HG03108 (cell line): Measurements from ENCODE around the gene CUL1.

Experiments used
- ATAC-seq: cut with Tn5 transposase; IDR thresholded peaks from one replicate; pipeline ENCODE4 v1.9.1; 2021; ENCODE audit warnings: moderate library complexity; ENCODE audit not compliant: unreplicated experiment

The CUL1 gene

GRCh38 chr7:148799893-148800555 lies 101.3 kb downstream of the CUL1 start:
- ATAC-seq, result no peak

DNA sequence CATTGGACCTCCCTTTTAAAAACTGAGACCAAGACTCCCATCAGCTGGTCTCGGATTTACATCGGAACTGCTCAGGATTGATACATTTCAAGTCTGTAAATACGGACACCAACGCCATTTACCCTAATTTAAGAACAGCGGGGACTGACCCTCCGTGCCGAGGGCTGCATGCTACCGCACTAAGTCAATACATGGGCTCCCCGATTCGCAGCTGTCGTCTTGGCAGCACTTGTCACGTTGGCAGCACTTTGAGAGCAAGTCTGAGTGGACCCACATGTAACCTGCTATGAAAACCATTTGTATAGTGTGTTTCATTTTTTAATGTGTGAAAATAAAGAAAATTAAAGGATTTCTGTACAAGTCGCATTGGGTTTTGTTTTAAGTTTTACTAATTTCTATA lies 102.0 kb downstream of the CUL1 start:
- ATAC-seq, result no peak

- ATAC-seq, result no peak
Observed at GRCh38 chr7:148802101-148802493, 103.4 kb downstream of the CUL1 start.

DNA sequence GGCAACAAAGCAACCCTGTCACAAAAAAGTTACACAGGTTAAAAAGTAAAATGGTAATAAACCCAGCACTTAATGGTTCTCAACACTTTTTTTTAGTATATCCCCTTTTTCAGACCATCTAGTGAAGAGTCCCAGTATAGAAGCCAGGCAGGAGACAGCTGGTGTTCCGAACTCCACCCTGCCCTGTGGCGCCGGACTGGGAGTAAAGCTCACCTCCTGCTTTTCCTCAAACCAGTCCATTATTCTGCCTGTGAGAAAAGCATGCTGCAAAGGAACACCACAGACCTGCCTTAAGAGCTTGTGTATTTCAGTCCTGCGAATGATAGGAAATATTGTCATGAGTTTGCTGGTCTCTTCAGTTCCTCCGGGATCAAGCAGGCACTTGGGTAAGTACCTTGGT lies 104.4 kb downstream of the CUL1 start:
- ATAC-seq, result no peak

- ATAC-seq, result no peak
Observed at GRCh38 chr7:148804343-148805235, 105.9 kb downstream of the CUL1 start.

GRCh38 chr7:148806187-148806586 lies 107.5 kb downstream of the CUL1 start:
- no peak for ATAC-seq

- ATAC-seq, result no peak
Observed at GRCh38 chr7:148807436-148807835, 108.7 kb downstream of the CUL1 start.

GRCh38 chr7:148809856-148810255 lies 111.2 kb downstream of the CUL1 start:
- no peak for ATAC-seq

GRCh38 chr7:148811892-148812291 lies 113.2 kb downstream of the CUL1 start:
- ATAC-seq, result no peak

DNA sequence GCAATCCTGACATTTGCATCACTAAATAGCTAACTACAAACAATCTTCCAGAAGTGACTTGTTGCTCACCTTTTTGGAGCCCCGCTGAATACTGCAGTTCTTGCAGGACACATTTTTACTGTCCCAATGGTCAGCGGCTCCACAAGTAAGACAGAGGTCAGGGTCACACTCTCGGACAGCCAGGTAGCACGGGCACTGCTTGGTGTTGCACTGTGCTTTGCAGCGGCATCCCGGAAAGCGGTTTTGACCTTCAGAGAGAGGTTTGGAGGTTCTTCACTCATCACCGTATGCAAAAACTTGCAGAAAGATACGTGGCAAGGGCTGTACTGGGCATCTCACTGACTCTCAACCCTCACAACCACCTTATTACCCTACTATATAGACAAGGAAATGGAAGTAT lies 115.2 kb downstream of the CUL1 start:
- ATAC-seq, result no peak

DNA sequence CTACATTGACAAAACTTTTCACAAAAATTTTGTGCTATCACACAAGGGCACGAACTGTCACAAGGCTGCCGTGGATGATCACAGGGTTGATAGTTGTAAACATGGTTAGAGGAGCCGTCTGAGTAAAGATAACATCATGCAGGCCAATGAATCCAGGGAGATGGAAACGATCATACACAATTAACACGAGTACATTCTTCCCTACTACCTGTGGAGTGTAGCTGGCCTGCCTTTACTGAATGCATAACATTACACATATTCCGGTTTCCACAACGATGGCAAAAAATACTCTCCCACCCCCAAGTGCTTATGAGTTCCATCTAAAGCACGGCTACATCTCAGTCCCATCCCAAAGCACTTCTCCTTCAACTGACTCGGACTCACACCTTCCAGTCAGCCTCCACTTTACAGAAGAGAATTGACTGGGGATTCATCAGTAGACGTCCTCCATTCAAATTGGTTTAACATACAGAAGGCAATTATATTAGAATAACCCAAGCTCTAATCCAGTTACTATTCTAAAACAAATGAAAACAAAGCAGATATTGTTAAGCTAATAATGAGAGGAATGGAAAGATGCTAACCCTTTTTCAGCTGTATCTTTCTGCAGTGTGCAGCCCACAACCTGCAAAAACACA lies 116.3 kb downstream of the CUL1 start:
- no peak for ATAC-seq

DNA sequence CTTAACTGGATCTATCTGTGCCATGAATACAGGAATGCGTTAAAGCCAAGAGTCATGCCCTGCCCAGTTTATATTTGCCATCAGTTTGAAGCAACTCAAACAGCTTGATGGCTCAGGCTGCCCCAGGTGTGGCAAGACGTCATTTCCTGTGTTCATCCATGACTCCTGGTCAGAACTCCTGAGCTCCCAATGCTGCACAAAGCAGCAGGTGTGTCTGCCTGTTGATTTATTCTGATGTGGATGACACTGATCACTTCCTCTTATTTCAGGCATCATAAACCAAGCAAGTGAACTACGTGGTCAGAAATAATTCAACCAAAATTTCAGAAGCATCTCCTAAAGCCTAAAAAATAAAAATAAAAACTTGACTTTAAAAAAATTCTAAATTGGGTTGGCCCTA lies 116.9 kb downstream of the CUL1 start:
- no peak for ATAC-seq

GRCh38 chr7:148819697-148820360 lies 121.1 kb downstream of the CUL1 start:
- no peak for ATAC-seq

DNA sequence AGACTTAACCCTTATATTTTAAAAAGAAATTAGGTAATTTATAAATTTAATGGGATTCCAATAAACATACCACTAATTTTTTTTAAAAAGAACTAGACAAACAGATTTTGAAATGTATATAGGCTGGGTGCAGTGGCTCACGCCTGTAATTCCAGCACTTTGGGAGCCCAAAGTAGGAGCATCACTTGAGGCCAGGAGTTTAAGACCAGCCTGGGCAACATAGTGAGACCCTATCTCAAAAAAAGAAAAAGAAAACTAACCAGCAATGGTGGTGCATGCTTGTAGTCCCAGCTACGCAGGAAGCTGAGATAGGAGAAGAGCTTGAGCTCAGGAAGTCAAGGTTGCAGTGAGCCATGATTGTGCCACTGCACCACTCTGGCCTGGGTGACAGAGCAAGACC lies 122.7 kb downstream of the CUL1 start:
- no peak for ATAC-seq

GRCh38 chr7:148824864-148825263 lies 126.2 kb downstream of the CUL1 start:
- ATAC-seq, result no peak

- no peak for ATAC-seq
Observed at GRCh38 chr7:148825338-148825737, 126.6 kb downstream of the CUL1 start.

DNA sequence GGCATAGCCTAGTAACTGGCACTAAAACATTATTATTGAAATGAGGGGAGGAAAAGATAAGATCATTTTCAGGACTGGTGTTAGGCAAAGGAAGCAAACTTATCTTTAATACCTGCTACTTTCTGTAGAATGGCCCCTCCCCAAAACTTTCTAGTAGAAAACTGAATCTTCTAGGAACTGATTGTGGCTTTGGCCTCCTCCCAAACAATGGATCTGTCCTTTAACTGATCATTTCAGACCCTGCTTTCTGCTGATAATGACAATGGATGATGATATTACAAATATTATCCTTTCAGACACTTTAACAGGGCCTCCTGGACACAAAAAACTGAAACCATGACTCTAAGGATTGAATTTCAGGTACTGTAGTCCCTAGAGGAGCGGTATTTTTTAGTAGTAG lies 130.3 kb downstream of the CUL1 start:
- ATAC-seq, result no peak

DNA sequence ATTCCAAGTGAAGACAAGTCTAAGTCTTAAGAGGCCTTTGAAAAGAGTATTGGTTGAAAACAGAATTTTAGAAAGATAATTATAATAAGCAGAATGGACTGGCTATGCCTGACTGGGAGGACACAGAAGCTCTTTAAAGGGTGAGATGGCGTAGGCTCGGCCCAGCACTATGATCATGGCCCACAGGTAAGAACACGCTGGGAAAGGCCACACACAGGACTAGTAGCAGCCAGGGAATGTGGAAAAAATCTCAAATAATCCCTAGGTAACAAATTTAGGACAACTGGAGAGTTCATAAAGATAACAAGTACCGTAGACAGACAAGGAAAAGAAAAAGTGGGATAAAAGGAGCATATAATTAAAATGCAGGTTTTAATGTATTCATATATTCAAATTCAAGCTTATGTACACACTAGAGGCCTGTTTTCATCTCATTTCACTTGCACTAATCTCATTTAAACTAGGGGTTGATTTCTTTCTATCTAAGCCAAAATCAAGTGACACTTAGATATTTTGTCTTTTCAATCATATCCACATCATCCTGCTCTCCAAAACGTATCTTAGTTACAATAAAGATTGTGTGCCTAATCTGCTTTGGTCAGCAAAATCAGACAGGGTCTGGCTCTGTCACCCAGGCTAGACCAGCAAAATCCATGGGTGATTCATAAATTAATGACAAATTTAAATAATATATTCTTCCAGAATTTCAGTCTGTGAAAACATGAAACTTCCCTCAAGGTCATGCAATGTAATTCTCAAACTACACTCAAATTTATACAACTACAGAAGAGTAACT lies 132.4 kb downstream of the CUL1 start:
- no peak for ATAC-seq

DNA sequence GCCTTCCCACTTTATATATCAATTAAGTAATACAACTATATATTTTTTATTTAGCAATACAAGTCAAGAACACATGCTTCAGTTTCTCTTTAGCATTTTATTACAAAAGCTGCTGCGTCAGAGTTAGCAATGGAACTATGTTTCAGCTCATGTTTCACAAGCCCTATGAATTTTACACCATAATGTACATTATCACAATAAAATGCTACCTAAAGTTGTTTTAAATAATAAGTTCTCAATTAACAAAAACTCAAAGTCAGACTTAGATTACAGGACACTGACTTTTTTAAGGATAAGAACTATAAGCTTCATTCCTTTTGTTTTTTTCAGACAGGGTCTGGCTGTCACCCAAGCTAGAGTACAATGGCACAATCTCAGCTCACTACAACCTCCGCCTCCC lies 133.1 kb downstream of the CUL1 start:
- ATAC-seq, result no peak

DNA sequence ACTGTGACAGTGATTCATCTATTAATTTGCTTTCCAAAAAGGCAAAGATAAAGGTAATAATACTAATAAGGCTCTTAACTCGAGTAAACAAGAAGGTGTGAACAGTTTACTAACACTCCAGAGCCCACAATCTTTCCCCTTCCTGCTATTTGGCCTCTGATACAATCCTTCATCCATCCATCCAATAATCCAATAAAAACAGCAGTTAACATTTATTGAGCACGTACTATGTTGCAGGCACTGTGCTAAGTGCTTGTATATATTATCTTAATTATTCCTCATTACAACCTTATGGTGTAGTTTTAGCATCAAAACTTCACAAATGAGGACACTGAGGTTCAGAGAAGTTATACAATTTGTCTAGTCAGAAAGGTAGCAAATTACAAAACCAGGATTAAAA lies 135.9 kb downstream of the CUL1 start:
- ATAC-seq, result no peak

DNA sequence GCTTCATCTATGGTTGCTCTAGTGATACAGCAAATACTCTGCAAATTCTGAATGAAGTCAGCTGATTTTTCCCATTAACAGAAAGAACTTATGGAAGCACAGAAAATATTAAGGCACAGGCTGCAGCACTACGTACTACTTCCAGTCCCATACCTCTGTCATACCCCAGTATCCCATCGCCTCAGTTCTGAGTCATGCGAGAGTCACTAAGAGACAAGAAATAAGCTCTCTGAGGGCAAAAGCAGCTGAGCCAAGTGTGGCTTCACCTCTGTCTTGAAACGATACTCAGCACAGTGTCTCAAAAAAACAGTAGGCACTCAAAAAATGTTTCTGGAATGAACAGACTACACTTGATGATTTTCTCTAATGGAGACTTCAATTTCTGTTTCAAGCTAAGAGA lies 137.2 kb downstream of the CUL1 start:
- no peak for ATAC-seq
